ENCODE results near the gene GRB7. TPM values are rescaled to one million over a fixed set of nuclear protein-coding genes. Genes with fewer than 3 reads are reported as not detected.
A peak's percentile ranks its signal among the peaks of the same experiment; 100 is the strongest.

Gene GRB7
- total and polyA plus RNA-seq, 9 of the 15 experiments (the other 6 are each of a cell fraction or from before 2014, with no cell fraction given) = 0.04 to 6.2 (median 2.2) TPM

DNA sequence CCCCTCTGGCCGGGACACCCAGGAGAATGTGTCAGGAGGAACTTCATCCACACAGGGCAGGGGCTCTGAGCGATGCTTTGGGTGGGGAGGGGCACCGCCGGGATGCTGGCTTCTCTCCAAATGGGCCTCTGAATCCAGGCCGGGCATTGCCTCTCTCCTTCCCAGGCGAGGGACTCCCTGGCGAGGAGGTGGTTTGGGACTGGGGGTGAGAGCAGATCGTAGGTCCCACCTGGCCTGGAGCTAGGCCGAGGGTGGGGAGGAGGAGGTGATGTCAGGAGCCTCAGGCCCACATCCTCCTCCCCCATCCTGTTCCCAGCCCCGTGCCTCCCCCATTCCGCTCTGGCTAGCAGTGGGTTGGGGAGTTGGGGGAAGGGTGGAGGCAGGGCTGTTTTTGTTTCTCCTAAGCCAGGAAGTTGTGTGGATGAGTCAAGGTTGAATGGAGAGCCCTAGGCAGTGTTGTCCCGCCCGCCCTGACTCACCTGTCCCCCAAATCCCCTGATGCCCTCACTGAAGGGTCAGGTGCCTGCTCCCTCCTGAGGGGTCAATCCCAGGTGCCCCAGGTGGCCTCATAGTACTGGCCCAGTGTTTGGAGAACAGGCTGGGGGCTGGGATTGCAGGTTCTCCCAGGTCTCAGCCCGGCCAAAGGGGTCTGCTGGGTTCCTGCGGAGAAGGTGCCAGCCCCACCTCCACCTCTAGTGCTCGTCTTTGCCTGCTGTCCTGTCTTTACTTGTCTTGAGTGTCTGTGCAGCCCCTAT, 2.8 kb downstream of the GRB7 start (continued):
- no peak for TF ChIP-seq ZNF318 (IDR thresholded peaks at IDR 0.05; ENCODE audit: borderline replicate concordance in 1 of 2, low read depth in 1 of 2)
- TF ChIP-seq, protein P1, sequence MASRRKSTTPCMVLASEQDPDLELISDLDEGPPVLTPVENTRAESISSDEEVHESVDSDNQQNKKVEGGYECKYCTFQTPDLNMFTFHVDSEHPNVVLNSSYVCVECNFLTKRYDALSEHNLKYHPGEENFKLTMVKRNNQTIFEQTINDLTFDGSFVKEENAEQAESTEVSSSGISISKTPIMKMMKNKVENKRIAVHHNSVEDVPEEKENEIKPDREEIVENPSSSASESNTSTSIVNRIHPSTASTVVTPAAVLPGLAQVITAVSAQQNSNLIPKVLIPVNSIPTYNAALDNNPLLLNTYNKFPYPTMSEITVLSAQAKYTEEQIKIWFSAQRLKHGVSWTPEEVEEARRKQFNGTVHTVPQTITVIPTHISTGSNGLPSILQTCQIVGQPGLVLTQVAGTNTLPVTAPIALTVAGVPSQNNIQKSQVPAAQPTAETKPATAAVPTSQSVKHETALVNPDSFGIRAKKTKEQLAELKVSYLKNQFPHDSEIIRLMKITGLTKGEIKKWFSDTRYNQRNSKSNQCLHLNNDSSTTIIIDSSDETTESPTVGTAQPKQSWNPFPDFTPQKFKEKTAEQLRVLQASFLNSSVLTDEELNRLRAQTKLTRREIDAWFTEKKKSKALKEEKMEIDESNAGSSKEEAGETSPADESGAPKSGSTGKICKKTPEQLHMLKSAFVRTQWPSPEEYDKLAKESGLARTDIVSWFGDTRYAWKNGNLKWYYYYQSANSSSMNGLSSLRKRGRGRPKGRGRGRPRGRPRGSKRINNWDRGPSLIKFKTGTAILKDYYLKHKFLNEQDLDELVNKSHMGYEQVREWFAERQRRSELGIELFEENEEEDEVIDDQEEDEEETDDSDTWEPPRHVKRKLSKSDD (conservative IDR thresholded peaks at IDR 0.05; ENCODE audit: low read length) = no peak
- TF ChIP-seq RAD51 (IDR thresholded peaks at IDR 0.05; ENCODE audit: borderline replicate concordance, low read depth) = no peak
- no peak for TF ChIP-seq TEAD2 (tag; IDR thresholded peaks at IDR 0.05)
- TF ChIP-seq, protein P2, sequence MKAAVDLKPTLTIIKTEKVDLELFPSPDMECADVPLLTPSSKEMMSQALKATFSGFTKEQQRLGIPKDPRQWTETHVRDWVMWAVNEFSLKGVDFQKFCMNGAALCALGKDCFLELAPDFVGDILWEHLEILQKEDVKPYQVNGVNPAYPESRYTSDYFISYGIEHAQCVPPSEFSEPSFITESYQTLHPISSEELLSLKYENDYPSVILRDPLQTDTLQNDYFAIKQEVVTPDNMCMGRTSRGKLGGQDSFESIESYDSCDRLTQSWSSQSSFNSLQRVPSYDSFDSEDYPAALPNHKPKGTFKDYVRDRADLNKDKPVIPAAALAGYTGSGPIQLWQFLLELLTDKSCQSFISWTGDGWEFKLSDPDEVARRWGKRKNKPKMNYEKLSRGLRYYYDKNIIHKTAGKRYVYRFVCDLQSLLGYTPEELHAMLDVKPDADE (conservative IDR thresholded peaks at IDR 0.05; ENCODE audit: control insufficient read depth, low read depth, low read length) = peak; percentile 71; the same call in 1 of the 2 replicates
- TF ChIP-seq, protein P3, sequence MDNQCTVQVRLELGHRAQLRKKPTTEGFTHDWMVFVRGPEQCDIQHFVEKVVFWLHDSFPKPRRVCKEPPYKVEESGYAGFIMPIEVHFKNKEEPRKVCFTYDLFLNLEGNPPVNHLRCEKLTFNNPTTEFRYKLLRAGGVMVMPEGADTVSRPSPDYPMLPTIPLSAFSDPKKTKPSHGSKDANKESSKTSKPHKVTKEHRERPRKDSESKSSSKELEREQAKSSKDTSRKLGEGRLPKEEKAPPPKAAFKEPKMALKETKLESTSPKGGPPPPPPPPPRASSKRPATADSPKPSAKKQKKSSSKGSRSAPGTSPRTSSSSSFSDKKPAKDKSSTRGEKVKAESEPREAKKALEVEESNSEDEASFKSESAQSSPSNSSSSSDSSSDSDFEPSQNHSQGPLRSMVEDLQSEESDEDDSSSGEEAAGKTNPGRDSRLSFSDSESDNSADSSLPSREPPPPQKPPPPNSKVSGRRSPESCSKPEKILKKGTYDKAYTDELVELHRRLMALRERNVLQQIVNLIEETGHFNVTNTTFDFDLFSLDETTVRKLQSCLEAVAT (IDR thresholded peaks at IDR 0.05) = no peak
- TF ChIP-seq ZNF77 (CRISPR knock-in tag; IDR thresholded peaks at IDR 0.05) = no peak
- peak; percentile 24; the same call in 1 of the 2 replicates for TF ChIP-seq BHLHE40 (IDR thresholded peaks at IDR 0.05; ENCODE audit: low read length)
- no peak for TF ChIP-seq CSDE1 (IDR thresholded peaks at IDR 0.05)
- TF ChIP-seq ZNF79 (CRISPR knock-in tag; IDR thresholded peaks at IDR 0.05; ENCODE audit: low read depth) = no peak
- no peak for TF ChIP-seq ZNF384 (IDR thresholded peaks at IDR 0.05; ENCODE audit: low read depth, low read length)
- TF ChIP-seq ILF3 (IDR thresholded peaks at IDR 0.05; ENCODE audit: borderline replicate concordance) = no peak
- peak; percentile 18; the same call in 1 of the 2 replicates for TF ChIP-seq ZBTB7A (IDR thresholded peaks at IDR 0.05; ENCODE audit: borderline replicate concordance, control insufficient read depth, low read depth, low read length)

Data from K562 (cell line).